AG09319 (cell line): ENCODE data around the gene GSTM5.

Source experiments
- DNase-seq: peaks from one replicate; pipeline ENCODE4 v3.0.0-alpha.2; 2010; ENCODE audit warnings: low read depth; ENCODE audit errors: extremely low read depth
- TF ChIP-seq, protein P1 (sequence below): IDR thresholded peaks from 2 replicates; pipeline ENCODE4 v1.5.1; 2011; ENCODE audit warnings: low read depth, mild to moderate bottlenecking, inconsistent platforms, low read length, moderate library complexity

Gene GSTM5

DNA sequence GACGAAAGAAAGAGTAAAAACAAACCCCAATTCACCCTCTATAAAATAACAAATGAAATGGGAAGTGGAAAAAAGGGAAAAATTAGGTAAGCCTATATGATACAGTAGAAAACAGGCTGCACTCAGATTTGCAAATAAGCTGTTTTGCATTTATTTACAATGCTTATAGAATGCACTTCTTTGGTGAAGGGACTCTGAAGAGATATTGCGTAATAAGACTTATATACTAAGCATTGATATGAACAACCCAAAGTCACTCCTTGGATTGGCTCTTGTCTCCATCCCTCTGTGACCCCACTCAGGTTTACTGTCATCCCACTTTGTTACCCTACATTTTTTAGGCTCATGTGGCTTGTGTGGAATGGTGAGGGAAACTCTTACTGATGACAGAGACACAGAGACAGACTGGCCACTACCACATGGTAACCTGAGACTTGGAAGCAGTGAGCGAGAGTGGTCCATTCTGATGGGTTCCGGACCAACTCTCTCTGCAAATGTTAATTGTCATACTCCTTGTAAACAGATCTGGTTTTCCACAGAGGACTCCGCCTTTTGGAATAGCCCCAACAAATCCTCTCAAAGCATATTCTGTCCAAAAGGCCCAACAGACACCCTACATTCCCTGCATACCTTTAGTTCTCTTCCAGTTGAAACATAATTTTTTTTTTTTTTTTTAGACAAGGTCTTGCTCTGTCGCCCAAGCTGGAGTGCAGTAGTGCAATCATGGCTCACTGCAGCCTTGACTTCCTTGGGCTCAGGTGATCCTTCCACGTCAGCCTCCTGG is 11.0 kb downstream of the GSTM5 start:
- no peak for DNase-seq
- TF ChIP-seq, protein P1, sequence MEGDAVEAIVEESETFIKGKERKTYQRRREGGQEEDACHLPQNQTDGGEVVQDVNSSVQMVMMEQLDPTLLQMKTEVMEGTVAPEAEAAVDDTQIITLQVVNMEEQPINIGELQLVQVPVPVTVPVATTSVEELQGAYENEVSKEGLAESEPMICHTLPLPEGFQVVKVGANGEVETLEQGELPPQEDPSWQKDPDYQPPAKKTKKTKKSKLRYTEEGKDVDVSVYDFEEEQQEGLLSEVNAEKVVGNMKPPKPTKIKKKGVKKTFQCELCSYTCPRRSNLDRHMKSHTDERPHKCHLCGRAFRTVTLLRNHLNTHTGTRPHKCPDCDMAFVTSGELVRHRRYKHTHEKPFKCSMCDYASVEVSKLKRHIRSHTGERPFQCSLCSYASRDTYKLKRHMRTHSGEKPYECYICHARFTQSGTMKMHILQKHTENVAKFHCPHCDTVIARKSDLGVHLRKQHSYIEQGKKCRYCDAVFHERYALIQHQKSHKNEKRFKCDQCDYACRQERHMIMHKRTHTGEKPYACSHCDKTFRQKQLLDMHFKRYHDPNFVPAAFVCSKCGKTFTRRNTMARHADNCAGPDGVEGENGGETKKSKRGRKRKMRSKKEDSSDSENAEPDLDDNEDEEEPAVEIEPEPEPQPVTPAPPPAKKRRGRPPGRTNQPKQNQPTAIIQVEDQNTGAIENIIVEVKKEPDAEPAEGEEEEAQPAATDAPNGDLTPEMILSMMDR, result no peak

- DNase-seq, result no peak
- TF ChIP-seq, protein P1, result no peak
These were observed 12.9 kb downstream of the GSTM5 start for GRCh38 chr1:109724933-109725332.

GRCh38 chr1:109725510-109725909 is 13.5 kb downstream of the GSTM5 start:
- no peak for DNase-seq
- TF ChIP-seq, protein P1, result no peak

DNA sequence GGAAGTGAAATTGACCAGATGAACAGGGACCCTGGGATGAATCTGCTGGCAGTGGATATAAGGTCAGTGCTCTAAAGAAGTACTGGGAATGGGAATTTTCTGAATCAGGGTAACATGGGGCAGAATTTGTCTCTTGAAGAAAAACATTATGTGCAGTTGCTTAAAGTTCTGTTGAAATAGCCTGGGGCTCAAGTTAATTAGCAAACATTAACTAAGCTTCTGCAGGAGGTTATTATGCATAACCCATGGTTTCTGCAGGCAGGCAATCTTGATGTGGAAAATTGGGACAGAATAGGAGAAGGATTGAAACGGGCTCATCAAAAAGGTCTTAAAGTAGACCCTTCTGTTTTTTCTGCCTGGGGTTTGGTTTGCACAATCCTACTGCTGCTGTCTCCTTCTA is 14.0 kb downstream of the GSTM5 start:
- TF ChIP-seq, protein P1, result no peak
- no peak for DNase-seq

DNA sequence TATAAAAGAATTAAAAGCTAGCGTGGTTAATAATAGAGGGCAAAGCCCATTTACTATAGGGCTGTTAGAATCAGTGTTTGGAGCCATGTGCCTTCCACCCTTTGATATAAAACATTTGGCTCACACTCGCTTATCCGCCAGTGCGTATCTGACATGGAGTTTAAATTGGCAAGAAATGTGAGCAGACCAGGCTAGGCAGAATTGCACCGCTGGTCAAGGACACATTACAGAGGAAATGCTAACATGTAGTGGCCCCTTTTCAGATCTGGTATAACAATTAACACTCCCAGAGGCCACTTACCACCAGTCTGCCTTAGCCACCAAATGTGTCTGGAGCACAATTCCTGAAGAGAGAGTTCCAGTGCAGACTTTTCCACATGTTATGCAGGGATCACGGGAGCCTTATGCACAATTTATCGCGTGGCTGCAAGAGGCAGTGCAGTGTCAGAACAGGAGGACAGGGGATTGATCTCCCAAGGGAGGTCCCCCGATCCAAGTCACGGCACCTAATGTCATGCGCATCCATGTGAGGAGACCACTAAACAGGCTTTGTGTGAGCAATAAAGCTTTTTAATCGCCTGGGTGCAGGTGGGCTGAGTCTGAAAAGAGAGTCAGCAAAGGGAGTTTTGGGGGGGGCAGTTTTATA is 14.8 kb downstream of the GSTM5 start:
- DNase-seq, result no peak
- TF ChIP-seq, protein P1, result no peak

- no peak for DNase-seq
- TF ChIP-seq, protein P1, result no peak
These were observed 16.8 kb downstream of the GSTM5 start for GRCh38 chr1:109728870-109729269.

DNA sequence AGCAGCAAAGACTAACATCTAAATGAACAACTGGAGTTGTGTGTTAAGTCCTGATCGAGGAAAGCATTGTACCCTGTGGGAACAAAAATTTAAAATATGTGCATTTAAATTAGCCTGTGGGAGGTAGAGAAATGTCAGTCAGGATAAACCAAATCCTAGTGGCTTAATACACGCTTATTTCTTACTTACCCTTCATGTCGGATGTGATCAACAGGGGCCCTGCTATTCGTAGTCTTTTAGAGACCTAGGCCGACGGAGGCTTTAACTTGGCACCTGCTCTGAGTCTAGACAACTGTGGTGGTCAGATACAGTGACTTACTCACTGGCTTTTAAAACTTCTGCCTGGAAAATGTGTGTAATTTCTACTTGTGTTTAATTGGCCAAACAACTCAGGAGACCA is 18.6 kb downstream of the GSTM5 start:
- TF ChIP-seq, protein P1, result no peak

More for the DNA sequence above, 18.6 kb downstream of the GSTM5 start:
- DNase-seq, result no peak
